Activated CD4-positive, alpha-beta T cell treated with anti-CD3 and anti-CD28 coated beads for 4 hours (primary cell): ENCODE data around the gene NEMP2.
A peak's percentile ranks its signal among the peaks of the same experiment; 100 is the strongest.

ENCODE experiments used
- DNase-seq, 2 donors: peaks; one replicate each; pipeline ENCODE4 v3.0.0-alpha.2; 2020

Gene NEMP2

DNA sequence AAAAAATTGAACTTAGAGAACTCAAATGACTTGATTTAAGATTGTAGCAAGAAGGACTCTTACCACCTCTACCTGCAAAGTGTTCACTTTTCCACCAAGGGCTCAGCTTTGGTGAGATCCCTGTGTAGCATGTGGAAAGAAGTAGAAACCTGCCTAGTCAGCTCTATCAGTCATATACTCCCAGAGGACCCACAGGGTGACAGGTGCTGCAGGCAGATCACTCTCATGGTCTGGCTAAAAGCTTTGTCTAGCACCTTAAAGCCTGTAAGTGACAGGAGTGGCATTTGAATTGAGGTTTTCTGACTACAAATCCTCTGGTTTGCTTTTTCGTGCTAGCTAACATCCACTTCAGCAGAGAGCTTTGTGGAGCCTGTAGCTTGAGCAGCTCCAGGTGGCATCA is 18.7 kb upstream of the NEMP2 start:
- DNase-seq: no peak

DNA sequence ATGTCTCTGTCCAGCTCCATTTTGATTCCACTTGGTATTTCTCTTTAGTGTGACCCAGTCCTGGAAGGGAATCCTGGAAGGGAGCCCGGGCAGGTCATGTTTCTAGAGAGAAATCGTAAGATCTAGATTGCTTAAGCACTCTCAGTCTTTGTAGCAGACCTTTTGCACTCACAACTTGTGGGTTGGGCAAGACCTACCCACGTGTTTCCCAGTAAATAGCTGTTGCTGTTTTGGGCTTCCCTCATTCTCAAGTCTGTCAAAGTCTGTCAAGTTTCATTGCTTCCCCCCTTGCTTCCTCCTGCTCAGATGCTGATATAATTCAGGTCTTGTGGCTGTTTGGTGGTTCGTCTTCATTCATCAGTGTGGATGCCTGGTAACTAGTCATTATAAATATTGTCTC is 17.4 kb upstream of the NEMP2 start:
- no peak for DNase-seq

DNA sequence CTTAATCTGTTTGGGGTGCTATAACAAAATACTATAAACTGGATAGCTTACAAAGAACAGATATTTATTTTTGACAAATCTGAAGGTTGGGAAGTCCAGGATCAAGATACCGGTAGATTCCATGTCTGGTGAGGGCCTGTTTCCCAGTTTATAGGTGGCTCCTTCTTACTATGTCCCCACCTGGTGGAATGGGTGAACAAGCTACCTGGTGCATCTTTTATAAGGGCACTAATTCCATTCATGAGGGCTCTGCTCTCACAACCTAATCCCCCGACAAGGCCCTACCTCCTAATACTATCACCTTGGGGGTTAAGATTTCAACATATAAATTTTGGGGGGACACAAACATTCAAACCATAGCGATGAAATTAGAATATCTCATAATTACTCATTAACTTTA is 15.6 kb upstream of the NEMP2 start:
- no peak for DNase-seq

DNA sequence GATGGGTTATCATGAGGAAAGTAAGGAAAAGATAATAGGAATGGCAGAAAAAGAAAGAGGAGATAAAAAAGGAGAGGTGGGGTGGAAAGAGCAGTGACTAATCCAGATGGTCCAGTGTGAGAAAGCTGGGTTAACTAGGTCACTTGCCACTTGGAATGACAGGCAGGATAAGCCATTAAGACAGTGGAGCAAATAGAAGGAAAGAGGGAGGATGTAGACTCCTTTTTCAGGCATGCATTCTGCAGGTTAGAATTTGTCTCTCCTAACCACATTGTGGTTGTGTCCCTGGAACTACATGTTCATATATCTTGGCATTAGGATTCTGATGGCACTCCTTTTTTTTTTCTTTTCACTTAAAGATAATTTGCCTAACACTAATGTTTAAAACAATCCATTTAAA is 13.4 kb upstream of the NEMP2 start:
- DNase-seq: no peak

DNA sequence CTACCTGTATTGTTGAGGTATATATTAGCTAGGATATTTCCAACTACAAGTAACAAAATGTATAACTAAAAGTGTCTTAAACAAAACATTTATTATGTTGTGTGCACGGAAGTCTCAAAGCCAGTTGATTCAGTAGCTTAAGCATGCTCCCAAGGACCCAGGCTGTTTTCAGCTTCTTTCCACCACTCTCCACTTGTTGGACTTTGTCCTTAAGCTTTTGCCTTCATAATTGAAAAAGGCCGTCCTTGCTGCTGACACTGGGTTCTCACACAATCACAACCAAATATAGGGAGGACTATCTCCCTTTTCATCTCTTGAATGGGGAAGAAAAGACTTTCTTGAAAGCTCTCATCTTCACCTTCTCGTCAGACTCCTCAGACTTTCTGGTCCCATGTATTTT is 12.2 kb upstream of the NEMP2 start:
- DNase-seq: no peak

DNA sequence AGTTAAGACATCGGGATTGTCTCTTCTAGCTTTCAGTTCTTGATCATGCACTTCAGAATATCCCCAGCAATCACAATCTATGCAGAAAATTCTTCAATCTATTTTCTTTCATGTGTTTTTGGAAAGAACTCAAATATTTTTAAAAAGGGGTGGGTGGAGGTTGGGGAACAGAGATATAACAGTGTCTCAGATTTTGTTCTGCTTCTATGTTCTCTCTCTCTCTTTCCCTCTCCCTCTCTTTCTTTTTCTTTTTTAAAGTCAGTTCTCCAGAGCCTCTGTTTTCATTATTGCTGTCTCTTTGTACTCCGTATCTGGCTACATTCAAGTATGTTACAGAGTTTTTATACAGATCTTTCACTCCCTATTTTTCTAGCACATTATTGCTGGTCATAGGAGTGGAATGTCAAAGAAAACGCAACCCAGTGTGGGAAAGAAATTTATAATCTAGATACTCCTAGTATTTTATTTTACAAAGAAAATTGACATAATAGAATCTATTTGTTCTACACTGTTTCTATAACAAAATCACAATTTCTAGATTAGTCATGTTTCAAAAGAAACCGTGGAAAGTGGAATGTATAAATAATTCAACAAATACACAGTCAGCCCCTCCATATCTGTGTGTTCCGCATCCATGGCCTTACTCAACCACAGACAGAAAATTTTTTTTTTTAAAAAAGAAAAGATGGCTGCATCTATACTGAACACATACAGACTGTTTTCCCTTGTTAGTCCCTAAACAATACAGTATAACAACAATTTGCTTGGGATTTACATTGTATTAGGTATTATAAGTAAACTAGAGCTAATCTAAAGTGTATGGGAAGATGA is 11.2 kb upstream of the NEMP2 start:
- DNase-seq: no peak

DNA sequence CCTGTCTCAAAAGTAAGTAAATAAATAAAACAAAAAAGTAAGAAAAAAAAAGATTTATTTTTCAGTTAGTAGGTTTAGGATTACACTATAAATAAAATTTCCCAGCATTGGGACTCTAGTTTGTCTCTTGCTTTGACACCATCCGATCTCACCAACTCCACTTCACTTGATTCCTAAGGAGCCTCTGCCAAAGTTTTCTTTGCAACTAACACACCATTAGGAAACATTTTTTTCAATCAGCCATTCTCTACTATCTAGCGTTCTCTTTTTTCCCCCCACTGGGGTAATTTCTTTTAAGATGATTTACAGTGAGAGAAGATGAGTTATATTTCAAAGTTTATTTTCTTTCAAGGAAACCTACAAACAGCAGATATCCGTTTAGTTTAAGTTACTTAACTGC is 10.6 kb upstream of the NEMP2 start:
- no peak for DNase-seq

DNA sequence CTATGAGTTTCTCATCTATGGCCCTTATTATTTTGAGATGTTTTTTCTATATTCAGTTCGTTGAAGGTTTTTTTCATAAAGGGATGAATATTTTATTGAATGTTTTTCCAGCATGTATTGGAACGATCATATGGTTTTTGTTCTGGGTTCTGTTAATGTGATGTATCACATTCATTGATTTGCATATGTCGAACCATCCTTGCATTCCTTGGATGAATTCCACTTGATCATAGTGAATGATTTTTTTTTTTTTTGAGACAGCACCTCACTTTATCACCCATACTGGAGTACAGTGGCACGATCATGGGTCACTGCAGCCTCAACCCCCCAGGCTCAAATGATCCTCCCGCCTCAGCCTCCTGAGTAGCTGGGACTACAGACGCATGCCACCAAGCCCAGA is 5.5 kb upstream of the NEMP2 start:
- no peak for DNase-seq

DNA sequence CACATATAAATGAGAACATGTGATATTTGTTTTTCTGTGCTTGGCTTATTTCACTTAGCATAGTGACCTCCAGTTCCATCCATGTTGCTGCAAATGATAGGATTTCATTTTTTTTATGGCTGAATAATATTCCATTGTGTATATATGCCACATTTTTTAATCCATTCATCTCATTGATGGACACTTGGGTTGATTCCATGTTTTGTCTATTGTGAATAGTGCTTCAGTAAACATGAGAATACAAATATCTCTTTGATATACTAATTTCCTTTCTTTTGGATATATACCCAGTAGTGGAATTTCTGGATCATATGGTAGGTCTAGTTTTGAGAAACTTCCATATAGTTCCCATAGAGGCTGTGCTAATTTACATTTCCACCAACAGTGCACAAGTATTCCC is 3.7 kb upstream of the NEMP2 start:
- DNase-seq: no peak

DNA sequence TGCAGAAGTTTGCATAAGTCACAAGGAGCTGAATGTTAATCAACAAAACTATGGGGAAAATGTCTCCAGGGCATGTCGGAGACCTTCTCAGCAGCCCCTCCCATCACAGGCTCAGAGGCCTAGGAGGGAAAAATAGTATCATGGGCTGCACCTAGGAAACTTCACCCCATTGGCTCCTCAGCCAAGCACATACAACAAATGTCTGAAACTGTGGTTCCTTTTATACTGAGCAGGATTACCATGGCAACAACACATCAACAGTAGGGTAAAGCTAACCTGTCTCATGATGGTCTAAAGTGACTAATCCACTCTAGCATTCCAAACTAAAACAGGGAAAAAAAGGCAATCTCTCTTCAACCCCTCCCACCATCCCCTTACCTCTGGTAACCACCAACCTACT is 3.2 kb upstream of the NEMP2 start:
- no peak for DNase-seq

DNA sequence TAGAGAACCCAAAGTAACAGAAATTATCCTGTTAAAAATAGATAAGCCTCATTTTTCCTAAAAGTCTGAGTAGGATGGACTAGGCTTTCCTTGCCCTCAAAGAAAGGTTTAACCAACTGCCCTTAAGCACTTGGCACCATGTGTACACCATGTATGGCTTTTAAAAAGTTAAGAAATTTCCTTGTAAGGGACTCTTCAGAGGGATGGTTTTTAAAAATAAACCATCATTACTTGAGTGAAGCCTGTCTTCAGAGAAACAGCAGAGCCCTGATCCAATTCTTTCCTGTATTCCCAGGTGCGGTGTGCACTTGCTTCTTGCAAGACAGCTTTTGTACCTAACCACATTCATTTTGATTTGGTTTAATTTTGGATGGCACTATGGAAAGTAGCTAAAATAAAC is 1.1 kb upstream of the NEMP2 start:
- DNase-seq: no peak

DNA sequence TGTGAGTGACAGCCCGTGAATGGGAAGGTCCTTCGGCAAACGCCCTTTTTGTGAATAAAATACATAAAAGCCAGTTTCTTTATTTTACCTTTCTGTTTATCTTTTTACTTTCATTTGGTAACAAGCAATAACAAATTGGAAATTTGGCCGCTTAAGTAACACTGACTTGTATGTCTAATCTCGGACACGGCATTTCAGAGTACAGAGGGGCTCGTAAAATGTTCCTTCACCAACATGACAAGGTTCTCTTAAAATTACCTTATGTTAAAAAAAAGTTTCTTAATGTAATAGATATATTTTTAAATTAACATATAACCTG is 558 bp upstream of the NEMP2 start:
- DNase-seq: no peak

DNA sequence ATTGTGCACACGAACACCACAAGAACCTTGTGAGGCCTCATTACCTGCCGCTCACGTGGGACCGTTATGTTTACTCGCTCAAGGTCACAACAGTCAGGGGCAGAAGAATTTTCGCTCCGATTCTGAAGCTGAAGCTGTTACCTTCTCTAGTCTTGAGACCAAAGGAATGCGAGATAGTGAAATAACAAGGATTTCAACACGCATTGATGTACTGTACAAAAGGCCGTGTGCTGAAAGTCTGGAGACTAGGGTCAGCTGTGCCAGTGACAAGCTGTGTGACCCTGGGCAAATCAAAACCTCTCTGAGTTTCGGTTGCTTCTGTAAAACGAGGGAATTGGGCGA is 583 bp downstream of the NEMP2 start:
- DNase-seq: peak; percentile 52 to 57

DNA sequence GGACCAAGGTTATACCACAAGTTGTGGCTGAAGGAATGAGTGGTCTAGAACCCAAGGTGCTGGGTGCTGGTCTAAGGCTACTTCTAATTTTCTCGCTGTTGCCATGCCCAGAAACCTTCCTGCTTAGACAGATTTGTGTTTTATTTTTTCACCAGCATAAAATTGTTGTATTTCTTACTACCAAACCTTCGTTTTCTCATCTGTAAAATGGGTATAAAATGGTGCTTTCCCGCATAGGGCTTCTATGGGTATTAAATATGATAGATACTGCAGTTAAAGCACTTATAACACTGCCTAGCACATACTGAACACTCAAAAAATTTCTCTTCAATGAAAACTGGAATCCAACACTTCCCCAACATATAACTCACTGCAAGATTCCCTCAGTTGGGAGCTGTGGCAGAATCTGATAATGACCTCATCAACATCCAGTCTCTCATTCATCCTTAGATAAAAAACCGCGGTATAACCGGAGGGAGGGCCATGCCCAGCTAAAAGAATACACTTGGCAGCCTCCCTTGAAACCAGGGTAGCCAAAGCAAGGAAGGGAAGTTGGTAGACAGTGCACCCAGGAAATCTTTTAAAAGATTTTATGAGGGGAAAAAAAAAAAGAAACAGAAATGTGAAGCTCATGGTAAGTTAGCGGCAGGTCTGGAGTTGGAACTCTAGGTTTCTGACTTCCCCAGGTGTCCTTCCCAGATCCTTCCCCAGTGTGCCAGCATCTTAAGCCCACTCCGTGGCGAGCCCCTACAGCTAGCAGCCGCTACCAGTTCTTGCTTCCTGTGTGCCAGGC is 1.2 kb downstream of the NEMP2 start:
- DNase-seq: no peak

DNA sequence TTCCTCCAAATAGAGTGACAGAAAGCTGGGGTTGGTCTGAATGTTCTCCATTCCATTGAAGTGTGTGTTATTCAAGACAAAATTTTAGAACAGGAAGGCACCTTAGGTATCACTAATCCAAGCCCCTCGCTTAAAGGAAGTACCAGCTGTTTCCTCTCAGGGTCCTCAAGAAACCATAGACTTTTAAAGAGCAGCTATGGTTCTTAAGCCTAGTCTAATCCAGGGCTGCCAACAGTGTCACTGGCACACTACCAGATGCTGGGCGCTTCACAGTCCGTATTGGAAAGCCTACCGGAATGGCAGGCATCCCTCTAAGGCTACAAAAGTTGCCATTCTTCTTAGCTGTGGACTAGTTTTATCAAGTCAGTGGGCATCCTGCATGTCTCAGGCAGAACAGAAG is 1.9 kb downstream of the NEMP2 start:
- no peak for DNase-seq

DNA sequence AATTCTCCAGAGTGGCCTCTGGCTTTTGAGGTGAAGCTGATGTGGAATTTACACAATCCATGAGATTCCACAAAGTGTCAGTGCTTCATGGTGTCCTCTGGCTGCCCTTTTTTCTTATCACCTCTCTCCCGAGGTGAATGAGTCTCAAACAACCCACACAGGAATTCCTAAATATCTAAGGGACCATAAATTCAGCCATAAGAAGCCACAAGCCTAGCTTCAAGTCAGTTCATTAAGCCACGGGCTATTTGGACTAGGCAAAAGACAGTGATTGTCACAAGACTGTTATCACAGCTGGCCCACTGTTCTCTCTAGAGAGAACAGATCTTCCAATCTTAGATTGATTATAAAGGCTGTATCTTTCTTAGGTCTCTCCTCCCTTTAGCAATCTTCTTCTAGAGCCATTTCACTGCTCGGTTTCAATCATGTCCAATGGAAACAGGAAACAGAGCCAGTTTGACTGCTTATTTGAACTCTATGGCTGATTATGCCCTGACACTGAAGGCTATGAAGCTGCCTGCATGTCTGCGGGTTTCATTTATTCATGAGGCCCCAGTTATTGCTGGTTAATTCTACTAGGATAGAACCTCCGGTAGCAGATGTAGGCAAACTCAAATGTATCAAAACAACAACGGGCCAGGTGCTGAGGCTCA is 4.1 kb downstream of the NEMP2 start:
- no peak for DNase-seq

DNA sequence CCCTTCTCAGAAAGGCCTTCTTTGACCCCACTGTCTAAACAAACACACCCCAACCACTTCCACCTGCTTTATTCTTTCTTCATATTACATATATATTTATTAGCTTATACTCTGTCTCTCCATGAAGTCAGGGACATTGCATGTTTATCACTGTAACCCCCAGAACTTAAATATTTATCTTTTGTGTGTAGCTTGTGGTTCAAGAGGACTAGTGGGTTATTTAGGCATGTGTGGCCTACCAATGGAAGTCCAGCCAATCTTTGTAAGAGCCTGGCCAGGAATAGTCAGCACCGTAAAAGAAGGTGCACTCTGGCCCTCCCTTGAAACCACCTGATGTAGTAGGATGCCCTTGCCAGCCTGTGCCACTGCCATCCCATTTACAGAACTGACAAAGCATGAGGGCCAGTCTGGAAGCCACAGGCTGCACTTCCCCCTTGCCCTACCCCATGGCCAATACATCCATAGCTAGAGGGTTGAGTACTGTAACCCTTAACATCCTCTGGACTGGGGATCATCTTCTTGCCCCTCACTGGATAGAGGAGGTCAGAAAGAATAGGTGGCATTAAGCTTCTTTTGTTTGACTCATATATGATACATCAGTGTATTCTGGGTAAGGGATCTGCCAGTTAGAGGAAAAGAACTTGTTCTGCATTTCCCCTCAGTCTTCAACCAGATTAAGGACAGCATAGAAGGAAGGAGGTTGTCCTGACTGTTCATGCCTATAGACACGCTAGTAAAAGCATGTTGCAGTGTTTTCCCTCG is 4.9 kb downstream of the NEMP2 start:
- DNase-seq: no peak

DNA sequence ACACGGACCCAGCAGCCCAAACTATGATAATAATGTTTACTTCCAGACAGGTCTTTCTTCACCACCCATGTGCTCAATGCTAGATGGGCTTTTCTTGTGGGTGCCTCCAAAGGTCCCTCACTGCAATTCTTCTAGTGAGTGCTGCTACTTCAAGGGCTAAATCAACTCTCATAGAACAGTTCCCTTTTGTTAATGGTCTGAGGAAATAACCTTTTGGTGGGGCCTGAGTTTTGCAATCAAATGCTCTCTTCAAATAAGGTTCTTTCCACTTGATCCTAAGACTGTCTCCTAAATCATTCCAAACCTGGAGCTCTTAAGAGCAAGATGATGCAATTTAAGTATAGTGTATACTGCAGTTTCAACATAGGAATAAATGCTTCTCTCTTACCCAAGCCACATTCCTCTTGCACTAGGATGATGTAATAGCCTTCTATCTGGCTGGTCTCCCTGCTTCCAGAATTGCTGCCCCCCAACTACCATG is 6.0 kb downstream of the NEMP2 start:
- DNase-seq: no peak

DNA sequence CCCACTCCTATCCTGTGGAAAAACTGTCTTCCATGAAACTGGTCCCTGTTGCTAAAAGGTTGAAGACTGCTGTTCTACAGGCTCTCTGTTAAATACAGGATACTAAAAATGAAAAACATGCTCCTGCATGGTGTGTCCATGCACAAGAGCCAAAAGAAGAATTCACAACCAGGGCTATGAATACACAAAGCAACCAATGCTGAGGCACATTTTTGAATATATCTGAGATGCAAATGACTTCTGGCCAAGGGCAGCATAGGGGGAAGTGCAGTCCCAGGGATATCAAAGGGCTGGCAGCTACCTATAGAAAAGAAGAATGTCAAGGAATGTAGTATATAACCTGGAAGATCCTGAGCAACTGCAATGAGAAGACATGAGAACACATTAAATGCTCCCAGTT is 6.6 kb downstream of the NEMP2 start:
- no peak for DNase-seq

DNA sequence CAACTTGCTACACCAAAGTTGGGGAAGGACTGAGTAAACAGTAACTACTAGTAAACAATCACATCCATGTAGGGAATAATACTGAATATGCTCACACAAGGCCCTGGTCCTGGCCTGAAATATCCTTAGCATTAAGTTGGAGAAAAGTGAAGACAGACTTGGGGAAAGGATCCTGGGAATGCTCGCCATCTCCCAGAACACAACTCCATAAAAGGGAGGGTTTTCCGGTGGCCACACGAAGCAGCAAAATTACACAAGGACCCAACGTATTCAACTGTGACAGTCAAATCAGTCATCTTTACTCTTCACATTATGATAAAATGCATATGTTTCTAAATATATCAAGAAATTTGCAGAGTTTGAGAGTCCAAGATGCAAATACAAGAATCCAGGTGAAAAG is 7.3 kb downstream of the NEMP2 start:
- no peak for DNase-seq

DNA sequence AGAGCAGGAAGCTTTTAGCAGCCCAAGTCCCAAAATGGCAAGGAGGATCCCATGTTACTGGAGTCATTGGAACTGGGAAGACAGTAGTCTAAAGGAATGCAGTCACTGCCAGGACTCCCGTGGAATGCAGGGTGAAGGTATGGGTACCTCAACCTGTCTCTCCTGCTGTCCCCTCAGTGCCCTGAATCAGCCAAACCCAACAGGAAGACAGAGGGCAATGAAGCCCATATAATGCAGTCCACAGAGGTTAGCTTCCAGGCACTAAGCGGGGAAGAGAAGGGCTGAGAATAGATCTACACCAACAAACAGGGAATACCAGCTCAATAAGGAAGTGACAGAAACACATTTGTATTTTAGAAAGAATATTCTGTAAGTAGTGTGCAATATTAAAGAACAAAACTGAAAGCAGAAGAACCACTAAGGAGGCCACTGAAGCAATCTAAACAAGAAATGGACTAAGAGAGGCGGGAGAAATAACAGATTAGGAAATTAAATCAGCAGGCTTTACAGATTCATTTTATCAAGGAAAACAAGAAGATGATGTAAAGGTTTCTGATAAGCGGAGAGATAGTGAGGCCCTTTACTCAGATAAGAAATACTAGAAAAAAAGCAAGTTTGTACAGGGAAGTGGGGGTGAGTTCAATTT is 8.3 kb downstream of the NEMP2 start:
- no peak for DNase-seq

DNA sequence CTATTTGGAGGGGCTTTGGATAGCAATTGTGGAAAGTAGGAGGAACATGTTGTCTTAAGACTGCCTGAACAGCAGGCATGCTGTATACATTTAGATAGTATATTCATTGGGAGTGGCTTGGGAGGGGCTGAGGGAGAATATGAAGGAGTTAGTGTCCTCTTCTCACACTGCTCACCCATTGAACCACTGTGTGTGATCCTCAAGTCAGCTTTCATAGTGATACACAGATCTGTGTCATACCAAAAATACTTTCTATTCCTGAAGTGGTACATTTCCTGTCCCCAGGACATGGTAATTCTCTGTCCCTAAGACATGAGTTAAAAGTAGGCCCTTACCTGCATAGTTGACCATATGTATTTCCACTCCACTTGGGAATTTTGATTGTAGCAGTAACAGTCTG is 9.6 kb downstream of the NEMP2 start:
- DNase-seq: no peak
